GM23338 (cell line): ENCODE data around the gene SLC22A16.

Experiments used
- EZH2 ChIP-seq: fragments of 200-600 bp; sonication (generic); IDR thresholded peaks from one replicate; pipeline ENCODE4 v1.8.0; 2017; ENCODE audit warnings: antibody characterized with exemption, mild to moderate bottlenecking, low read depth; ENCODE audit not compliant: unreplicated experiment
- EZH2phosphoT487 ChIP-seq: fragments of 200-600 bp; sonication (generic); IDR thresholded peaks from one replicate; pipeline ENCODE4 v1.8.1; 2018; ENCODE audit warnings: antibody characterized with exemption; ENCODE audit not compliant: unreplicated experiment
- JUNB ChIP-seq: IDR thresholded peaks from one replicate; pipeline ENCODE4 v1.6.1; 2016; ENCODE audit warnings: antibody characterized with exemption; ENCODE audit not compliant: unreplicated experiment
- TF ChIP-seq, protein P1 (sequence below), 2 experiments: fragments of 200-600 bp in 1 of 2; sonication (generic) in 1 of 2; conservative IDR thresholded peaks; 2 replicates each; pipeline versions ENCODE4 v1.5.1 to v1.6.1; 2016 to 2017; ENCODE audit warnings: antibody characterized with exemption in 2 of 2, low read depth in 2 of 2, mild to moderate bottlenecking in 2 of 2, moderate library complexity in 1 of 2

DNA sequence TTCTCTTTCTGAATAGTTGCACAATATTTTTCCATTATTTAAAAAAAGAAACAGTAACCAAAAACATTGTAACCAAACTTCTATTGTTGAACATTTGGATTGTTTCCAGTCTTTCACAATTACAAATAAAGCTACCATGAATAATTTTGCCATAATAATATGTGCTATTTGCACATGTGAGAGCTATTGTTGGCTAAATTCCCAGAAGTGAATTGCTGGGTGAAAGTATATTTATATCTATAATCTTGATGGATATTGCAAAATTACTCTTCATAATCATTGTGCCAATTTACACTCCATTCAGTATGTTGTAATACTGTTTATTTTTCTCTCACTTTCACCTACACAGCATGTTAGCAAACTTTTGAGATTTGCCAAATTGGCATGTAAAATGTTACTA lies 36.6 kb upstream of the SLC22A16 start:
- TF ChIP-seq EZH2 (no peak), JUNB (no peak), EZH2phosphoT487 (no peak)
- TF ChIP-seq, protein P1, sequence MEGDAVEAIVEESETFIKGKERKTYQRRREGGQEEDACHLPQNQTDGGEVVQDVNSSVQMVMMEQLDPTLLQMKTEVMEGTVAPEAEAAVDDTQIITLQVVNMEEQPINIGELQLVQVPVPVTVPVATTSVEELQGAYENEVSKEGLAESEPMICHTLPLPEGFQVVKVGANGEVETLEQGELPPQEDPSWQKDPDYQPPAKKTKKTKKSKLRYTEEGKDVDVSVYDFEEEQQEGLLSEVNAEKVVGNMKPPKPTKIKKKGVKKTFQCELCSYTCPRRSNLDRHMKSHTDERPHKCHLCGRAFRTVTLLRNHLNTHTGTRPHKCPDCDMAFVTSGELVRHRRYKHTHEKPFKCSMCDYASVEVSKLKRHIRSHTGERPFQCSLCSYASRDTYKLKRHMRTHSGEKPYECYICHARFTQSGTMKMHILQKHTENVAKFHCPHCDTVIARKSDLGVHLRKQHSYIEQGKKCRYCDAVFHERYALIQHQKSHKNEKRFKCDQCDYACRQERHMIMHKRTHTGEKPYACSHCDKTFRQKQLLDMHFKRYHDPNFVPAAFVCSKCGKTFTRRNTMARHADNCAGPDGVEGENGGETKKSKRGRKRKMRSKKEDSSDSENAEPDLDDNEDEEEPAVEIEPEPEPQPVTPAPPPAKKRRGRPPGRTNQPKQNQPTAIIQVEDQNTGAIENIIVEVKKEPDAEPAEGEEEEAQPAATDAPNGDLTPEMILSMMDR (conservative IDR thresholded peaks at IDR 0.05; ENCODE audit: low read depth in 2 of 2) = no peak
